ENCODE results near the gene PRPH.

Gene PRPH

DNA sequence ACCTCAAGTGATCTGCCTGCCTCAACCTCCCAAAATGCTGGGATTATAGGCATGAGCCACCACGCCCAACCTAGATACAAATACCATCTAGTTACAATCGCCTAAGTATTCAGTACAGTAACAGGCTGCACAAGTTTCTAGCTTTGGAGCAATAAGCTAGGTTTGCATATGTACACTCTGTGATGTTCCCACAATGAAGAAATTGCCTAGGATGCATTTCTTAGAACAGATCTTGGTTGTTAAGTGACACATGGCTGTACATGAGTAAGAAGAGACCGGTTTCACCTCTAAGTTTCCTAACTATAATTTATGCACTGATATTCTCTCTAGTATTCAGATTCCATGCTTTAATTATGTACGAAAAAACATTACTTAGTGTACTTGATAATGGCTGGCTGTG, 35.5 kb upstream of the PRPH start:
- H3K27me3 ChIP-seq: no peaks in the 10 kb centered on the region
- H3K27ac ChIP-seq: peak overlapping the region; percentile 13 to 38
- H3K36me3 ChIP-seq: no peaks in the 10 kb centered on the region
- no peaks in the 10 kb centered on the region for H3K9me3 ChIP-seq
- no peak for DNase-seq
- intact Hi-C loops (cut with DNase I; ENCODE audit: low total_unique reads): no loop called here
- TF ChIP-seq, protein P1, sequence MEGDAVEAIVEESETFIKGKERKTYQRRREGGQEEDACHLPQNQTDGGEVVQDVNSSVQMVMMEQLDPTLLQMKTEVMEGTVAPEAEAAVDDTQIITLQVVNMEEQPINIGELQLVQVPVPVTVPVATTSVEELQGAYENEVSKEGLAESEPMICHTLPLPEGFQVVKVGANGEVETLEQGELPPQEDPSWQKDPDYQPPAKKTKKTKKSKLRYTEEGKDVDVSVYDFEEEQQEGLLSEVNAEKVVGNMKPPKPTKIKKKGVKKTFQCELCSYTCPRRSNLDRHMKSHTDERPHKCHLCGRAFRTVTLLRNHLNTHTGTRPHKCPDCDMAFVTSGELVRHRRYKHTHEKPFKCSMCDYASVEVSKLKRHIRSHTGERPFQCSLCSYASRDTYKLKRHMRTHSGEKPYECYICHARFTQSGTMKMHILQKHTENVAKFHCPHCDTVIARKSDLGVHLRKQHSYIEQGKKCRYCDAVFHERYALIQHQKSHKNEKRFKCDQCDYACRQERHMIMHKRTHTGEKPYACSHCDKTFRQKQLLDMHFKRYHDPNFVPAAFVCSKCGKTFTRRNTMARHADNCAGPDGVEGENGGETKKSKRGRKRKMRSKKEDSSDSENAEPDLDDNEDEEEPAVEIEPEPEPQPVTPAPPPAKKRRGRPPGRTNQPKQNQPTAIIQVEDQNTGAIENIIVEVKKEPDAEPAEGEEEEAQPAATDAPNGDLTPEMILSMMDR (IDR thresholded peaks at IDR 0.05): no peak
- H3K4me1 ChIP-seq: peaks cover 0 to 31% (median 19%) of the 10 kb centered on the region in 4 donors
- no peak overlapping the region for H3K4me3 ChIP-seq

DNA sequence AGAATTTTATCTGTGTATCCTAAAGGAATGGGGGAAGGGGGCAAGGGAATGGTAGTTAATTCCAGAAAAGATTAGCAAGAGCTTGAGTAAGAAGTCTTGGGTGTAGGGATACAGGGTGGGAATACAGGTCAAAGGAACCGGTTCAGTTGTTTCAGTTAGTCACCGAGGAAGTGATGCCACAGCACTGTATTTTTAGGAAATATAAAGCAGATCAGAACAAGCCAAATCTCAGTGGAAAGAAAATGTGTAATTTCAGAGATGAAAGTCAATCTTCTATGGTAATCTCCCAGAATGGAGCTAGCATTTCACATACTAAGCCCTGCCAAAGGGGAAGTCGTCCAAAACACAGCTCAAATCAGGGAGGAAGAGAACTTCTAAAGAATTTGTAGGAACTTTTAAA, 34.8 kb upstream of the PRPH start:
- DNase-seq: no peak

GRCh38 chr12:49260571-49261363, 34.2 kb upstream of the PRPH start:
- H3K4me1 ChIP-seq: peaks cover 0 to 33% (median 20%) of the 10 kb centered on the region in 4 donors
- peak in 1 of 2 donors; percentile 39 for DNase-seq
- TF ChIP-seq, protein P1 (IDR thresholded peaks at IDR 0.05): no peak
- H3K27me3 ChIP-seq: no peaks in the 10 kb centered on the region
- no peaks in the 10 kb centered on the region for H3K36me3 ChIP-seq
- H3K27ac ChIP-seq: peak overlapping the region; percentile 13 to 38
- intact Hi-C loops (cut with DNase I; ENCODE audit: low total_unique reads): no loop called here
- no peak overlapping the region for H3K4me3 ChIP-seq
- H3K9me3 ChIP-seq: no peaks in the 10 kb centered on the region

More for the DNA sequence above, 34.8 kb upstream of the PRPH start:
- Histone ChIP-seq H3K27ac (peak overlapping the region; percentile 13 to 38), H3K4me1 (peaks cover 0 to 31% (median 19%) of the 10 kb centered on the region in 4 donors), H3K27me3 (no peaks in the 10 kb centered on the region), H3K4me3 (no peak overlapping the region), H3K36me3 (no peaks in the 10 kb centered on the region), H3K9me3 (no peaks in the 10 kb centered on the region)
- intact Hi-C loops (cut with DNase I; ENCODE audit: low total_unique reads): no loop called here
- TF ChIP-seq, protein P1 (IDR thresholded peaks at IDR 0.05): no peak

DNA sequence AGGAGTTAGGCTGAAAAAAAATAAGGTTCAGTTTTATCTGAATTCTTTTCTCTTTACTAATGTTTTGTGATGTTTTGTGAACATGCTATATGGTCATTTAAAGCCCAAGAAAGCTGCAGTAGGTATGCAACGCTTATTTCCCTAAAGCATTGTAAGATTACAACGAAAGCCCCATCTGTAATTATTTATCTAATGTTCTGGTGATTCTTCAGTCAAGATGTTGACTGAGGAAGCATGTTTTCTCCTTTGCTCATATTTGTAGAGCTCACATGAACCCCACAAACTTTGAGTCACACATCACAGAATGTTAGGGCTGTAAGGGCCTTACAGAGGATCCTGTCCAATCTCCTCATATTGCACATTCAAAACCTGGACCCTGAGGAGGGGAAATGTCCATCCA, 33.2 kb upstream of the PRPH start:
- no peaks in the 10 kb centered on the region for H3K27me3 ChIP-seq
- intact Hi-C loops (cut with DNase I; ENCODE audit: low total_unique reads): no loop called here
- H3K27ac ChIP-seq: no peak overlapping the region
- no peaks in the 10 kb centered on the region for H3K9me3 ChIP-seq
- DNase-seq: no peak
- TF ChIP-seq, protein P1 (IDR thresholded peaks at IDR 0.05): no peak
- peaks cover 0 to under 1% (median 0%) of the 10 kb centered on the region in 3 donors for H3K36me3 ChIP-seq
- peaks cover 0 to 42% (median 27%) of the 10 kb centered on the region in 4 donors for H3K4me1 ChIP-seq
- no peak overlapping the region for H3K4me3 ChIP-seq

DNA sequence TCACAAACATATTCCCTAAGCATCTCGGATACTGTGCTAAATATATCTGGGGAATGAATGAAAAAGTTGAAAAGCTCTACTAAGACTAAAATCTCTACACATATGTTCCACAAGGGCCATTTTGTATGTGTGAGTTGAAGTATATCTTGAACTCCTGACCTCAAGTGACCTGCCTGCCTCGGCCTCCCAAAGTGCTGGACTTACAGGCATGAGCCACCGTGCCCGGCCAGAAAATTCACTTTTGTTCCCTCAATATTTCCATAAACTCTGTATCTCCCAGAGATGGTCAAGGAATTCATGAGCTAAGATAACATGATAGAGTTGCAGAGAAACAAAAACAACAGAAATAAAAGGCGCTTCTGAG, 31.6 kb upstream of the PRPH start:
- H3K36me3 ChIP-seq: peaks cover 0 to 7% (median 0%) of the 10 kb centered on the region in 3 donors
- DNase-seq: peak in 1 of 2 donors; percentile 48
- no peaks in the 10 kb centered on the region for H3K9me3 ChIP-seq
- intact Hi-C loops (cut with DNase I; ENCODE audit: low total_unique reads): no loop called here
- H3K27ac ChIP-seq: peak overlapping the region in 1 of 2 donors; percentile 98
- H3K27me3 ChIP-seq: no peaks in the 10 kb centered on the region
- H3K4me3 ChIP-seq: no peak overlapping the region
- peaks cover 0 to 59% (median 42%) of the 10 kb centered on the region in 4 donors for H3K4me1 ChIP-seq
- TF ChIP-seq, protein P1 (IDR thresholded peaks at IDR 0.05): no peak
